Fibroblast of lung (primary cell): ENCODE results near the gene PHLDA2. TPM values are rescaled to one million over a fixed set of nuclear protein-coding genes. Genes with fewer than 3 reads are reported as not detected.

ENCODE experiments used
- DNase-seq, 2 donors: peaks; one replicate each; pipeline versions ENCODE4 v3.0.0 to v3.0.0-alpha.2; 2010; ENCODE audit warnings: low read depth in 2 of 2
- H2AFZ ChIP-seq: 2 replicates; pipeline ENCODE4 v1.5.1; 2012; ENCODE audit warnings: low read length, control low read depth, inconsistent platforms
- H3K27ac ChIP-seq: 2 replicates; pipeline ENCODE4 v1.5.1; 2011; ENCODE audit warnings: low read length, control low read depth; ENCODE audit not compliant: insufficient read depth
- H3K27me3 ChIP-seq: 2 replicates; pipeline ENCODE4 v1.5.1; 2011; ENCODE audit warnings: mild to moderate bottlenecking, low read length; ENCODE audit not compliant: control insufficient read depth, insufficient read depth
- H3K36me3 ChIP-seq: 2 replicates; pipeline ENCODE4 v1.5.1; 2011; ENCODE audit warnings: low read length; ENCODE audit not compliant: control insufficient read depth, insufficient read depth
- H3K4me1 ChIP-seq: 2 replicates; pipeline ENCODE4 v1.5.1; 2011; ENCODE audit warnings: low read length; ENCODE audit not compliant: control insufficient read depth, insufficient read depth; ENCODE audit errors: extremely low read depth
- H3K4me2 ChIP-seq: 2 replicates; pipeline ENCODE4 v1.5.1; 2011; ENCODE audit warnings: low read length, control low read depth; ENCODE audit not compliant: insufficient read depth; ENCODE audit errors: extremely low read depth
- H3K4me3 ChIP-seq, 4 experiments: fragments of 200-600 bp in 1 of 4; sonication (generic) in 1 of 4; replicated peaks in 1 of 4; 2 replicates each; pipeline ENCODE4 v1.5.1; 2011 to 2016; ENCODE audit warnings: low read length in 4 of 4, low read depth in 3 of 4, mild to moderate bottlenecking in 3 of 4, control low read depth in 2 of 4, inconsistent platforms in 1 of 4, mixed read lengths in 1 of 4; ENCODE audit not compliant: insufficient read depth in 1 of 4; ENCODE audit errors: control extremely low read depth in 1 of 4
- H3K79me2 ChIP-seq: 2 replicates; pipeline ENCODE4 v1.5.1; 2012; ENCODE audit warnings: mild to moderate bottlenecking, low read length, inconsistent platforms; ENCODE audit not compliant: control insufficient read depth, insufficient read depth
- H3K9ac ChIP-seq: 2 replicates; pipeline ENCODE4 v1.5.1; 2011; ENCODE audit warnings: mild to moderate bottlenecking, low read length, control low read depth; ENCODE audit not compliant: insufficient read depth
- H3K9me3 ChIP-seq: 2 replicates; pipeline ENCODE4 v1.5.1; 2012; ENCODE audit warnings: low read depth, low read length; ENCODE audit not compliant: control insufficient read depth, insufficient read depth
- H4K20me1 ChIP-seq: 2 replicates; pipeline ENCODE4 v1.5.1; 2011; ENCODE audit warnings: low read length; ENCODE audit not compliant: control insufficient read depth, insufficient read depth; ENCODE audit errors: extremely low read depth
- EZH2 ChIP-seq: IDR thresholded peaks from 2 replicates; pipeline ENCODE4 v1.5.1; 2012; ENCODE audit warnings: low read length, control low read depth, mild to moderate bottlenecking; ENCODE audit errors: missing control alignments
- polyA plus RNA-seq, 2 donors: library from polyadenylated mRNA; depleted of rRNA in 1 of 2; stranded (reverse) in 1 of 2; unstranded in 1 of 2; fragments of >200 nt; gene quantifications; 2 replicates each; pipeline ENCODE4 v1.2.1, GENCODE V29; 2011 to 2012; ENCODE audit warnings: missing spikeins in 1 of 2
- total RNA-seq: library from RNA; depleted of rRNA; stranded (reverse); fragments of >200 nt; gene quantifications from 2 replicates; pipeline ENCODE4 v1.2.1, GENCODE V29; 2014
- TF ChIP-seq, protein P1 (sequence below), 2 donors: IDR thresholded peaks in 1 of 2; conservative IDR thresholded peaks in 1 of 2; 1 replicate in 1 of 2; 2 replicates in 1 of 2; pipeline ENCODE4 v1.5.1; 2011 to 2012; ENCODE audit warnings: low read length in 2 of 2, control low read depth in 1 of 2, inconsistent platforms in 1 of 2, low read depth in 1 of 2, mild to moderate bottlenecking in 1 of 2

The PHLDA2 gene
- total and polyA plus RNA-seq, 2 donors (not counting 1 experiment from before 2014, with no cell fraction given) = 6.8 to 16.2 TPM

DNA sequence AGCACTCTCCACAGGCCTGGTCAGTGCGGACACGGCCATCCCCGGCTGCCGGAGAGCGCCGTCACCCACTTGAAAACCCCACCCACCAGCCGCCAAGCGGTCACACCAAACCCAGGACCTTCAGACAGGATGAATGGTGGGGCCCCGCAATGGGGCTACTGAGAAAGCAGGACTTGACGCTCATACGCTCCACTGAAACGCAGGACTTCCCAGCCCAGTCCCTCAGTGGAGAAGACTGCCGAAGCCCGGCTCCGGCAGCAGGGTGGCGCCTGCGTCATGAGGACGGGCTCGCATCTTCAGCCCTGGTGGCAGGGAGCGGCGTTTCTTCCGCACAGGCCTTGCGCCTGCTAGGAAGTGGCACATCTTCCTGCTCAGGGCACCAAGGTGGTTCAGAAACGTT lies 15.3 kb upstream of the PHLDA2 start:
- no peak overlapping the region for H2AFZ ChIP-seq
- H4K20me1 ChIP-seq = no peaks in the 10 kb centered on the region
- peak in 1 of 2 donors; percentile 52 for DNase-seq
- peaks cover 8% of the 10 kb centered on the region for H3K4me1 ChIP-seq
- peak overlapping the region in 1 of 4 experiments; percentile 57 for H3K4me3 ChIP-seq
- H3K79me2 ChIP-seq = peaks cover 1% of the 10 kb centered on the region
- H3K4me2 ChIP-seq = no peak overlapping the region
- peaks cover 13% of the 10 kb centered on the region for H3K36me3 ChIP-seq
- H3K9ac ChIP-seq = no peak overlapping the region
- no peaks in the 10 kb centered on the region for H3K27me3 ChIP-seq
- H3K9me3 ChIP-seq = no peaks in the 10 kb centered on the region
- TF ChIP-seq EZH2 = no peak
- TF ChIP-seq, protein P1, sequence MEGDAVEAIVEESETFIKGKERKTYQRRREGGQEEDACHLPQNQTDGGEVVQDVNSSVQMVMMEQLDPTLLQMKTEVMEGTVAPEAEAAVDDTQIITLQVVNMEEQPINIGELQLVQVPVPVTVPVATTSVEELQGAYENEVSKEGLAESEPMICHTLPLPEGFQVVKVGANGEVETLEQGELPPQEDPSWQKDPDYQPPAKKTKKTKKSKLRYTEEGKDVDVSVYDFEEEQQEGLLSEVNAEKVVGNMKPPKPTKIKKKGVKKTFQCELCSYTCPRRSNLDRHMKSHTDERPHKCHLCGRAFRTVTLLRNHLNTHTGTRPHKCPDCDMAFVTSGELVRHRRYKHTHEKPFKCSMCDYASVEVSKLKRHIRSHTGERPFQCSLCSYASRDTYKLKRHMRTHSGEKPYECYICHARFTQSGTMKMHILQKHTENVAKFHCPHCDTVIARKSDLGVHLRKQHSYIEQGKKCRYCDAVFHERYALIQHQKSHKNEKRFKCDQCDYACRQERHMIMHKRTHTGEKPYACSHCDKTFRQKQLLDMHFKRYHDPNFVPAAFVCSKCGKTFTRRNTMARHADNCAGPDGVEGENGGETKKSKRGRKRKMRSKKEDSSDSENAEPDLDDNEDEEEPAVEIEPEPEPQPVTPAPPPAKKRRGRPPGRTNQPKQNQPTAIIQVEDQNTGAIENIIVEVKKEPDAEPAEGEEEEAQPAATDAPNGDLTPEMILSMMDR (conservative IDR thresholded peaks at IDR 0.05 in 1 of 2, IDR thresholded peaks at IDR 0.05 in 1 of 2; ENCODE audit: low read depth in 1 of 2, low read length in 2 of 2) = no peak
- H3K27ac ChIP-seq = peak overlapping the region; percentile 51

DNA sequence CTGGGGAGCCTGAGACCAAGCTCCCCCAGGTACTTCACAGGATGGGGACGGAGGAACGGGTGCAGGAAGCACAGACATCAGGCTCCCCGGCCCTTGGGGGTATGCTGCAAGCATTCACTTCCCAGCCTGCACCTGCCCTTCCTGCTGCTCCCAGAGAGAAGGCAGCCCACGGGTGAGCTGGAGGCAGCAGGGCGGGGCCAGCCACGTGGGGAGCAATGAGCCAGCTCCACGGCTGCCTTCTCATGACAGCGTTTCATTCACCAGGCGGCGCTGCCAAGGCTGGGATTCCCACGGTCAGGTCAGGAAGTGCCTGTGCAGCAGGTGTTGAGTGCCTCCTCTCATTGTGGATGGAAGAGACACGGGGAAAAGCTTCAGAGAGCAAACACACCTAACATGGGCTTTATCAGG lies 14.5 kb upstream of the PHLDA2 start:
- Histone ChIP-seq H3K9ac (no peak overlapping the region), H3K36me3 (peaks cover 10% of the 10 kb centered on the region), H3K4me1 (peaks cover 8% of the 10 kb centered on the region), H3K4me2 (no peak overlapping the region), H3K4me3 (no peak overlapping the region), H3K27me3 (no peaks in the 10 kb centered on the region), H4K20me1 (no peaks in the 10 kb centered on the region), H3K27ac (no peak overlapping the region), H3K9me3 (no peaks in the 10 kb centered on the region), H3K79me2 (peaks cover 1% of the 10 kb centered on the region), H2AFZ (no peak overlapping the region)
- TF ChIP-seq EZH2 = no peak
- TF ChIP-seq, protein P1 (conservative IDR thresholded peaks at IDR 0.05 in 1 of 2, IDR thresholded peaks at IDR 0.05 in 1 of 2; ENCODE audit: low read depth in 1 of 2, low read length in 2 of 2) = no peak
- no peak for DNase-seq

DNA sequence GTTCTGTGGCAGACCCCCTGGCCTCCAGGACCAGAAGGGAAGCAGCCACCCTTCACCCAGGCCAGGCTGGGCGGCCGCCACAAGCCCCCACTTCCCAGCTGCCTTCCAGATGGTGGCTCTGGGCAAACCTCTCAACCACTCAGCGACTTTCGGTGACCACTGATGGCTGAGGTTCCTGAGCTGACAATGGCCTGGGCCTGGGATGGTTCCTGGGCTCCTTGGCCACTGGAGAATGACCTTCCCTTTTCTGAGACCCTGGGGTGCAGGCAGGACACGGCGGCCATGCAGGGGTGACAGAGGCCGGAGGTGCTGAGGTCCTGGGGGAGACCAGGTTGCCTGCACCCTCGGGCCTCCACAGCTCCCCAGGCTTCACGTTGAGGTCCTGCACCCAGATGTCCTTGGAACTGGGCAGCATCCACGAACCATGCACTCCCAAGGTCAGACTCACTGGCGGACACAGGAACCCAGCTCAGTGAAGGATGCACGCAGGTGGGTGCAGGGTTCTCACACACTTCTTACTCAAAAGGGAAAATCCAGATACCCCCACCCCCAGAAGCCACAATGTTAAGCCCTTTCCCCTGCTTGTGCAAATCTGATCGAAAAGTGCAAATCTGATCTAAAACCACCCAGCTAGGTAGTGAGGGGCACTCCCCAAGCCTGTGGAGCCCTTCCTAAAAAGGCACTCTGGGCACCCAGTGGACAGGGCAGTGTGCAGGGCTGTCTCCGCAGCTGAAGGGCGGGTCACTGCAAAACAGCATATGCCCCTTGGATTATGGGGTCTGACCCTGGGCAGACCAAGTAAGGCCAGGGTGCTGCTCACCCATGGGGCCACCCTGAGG lies 13.9 kb upstream of the PHLDA2 start:
- H2AFZ ChIP-seq = no peak overlapping the region
- H3K36me3 ChIP-seq = peaks cover 6% of the 10 kb centered on the region
- TF ChIP-seq, protein P1 (conservative IDR thresholded peaks at IDR 0.05 in 1 of 2, IDR thresholded peaks at IDR 0.05 in 1 of 2; ENCODE audit: low read depth in 1 of 2, low read length in 2 of 2) = no peak
- no peak for TF ChIP-seq EZH2
- peaks cover under 1% of the 10 kb centered on the region for H3K79me2 ChIP-seq
- H4K20me1 ChIP-seq = no peaks in the 10 kb centered on the region
- H3K27me3 ChIP-seq = no peaks in the 10 kb centered on the region
- H3K27ac ChIP-seq = no peak overlapping the region
- H3K9ac ChIP-seq = no peak overlapping the region
- DNase-seq = no peak
- H3K9me3 ChIP-seq = no peaks in the 10 kb centered on the region
- H3K4me2 ChIP-seq = no peak overlapping the region
- H3K4me1 ChIP-seq = peaks cover 8% of the 10 kb centered on the region
- H3K4me3 ChIP-seq = no peak overlapping the region
